ENCODE measurements around the gene MSRB3. TPM values are rescaled to one million over a fixed set of nuclear protein-coding genes. Genes with fewer than 3 reads are reported as not detected.

Gene MSRB3
- total and polyA plus RNA-seq, 2 of the 4 experiments (the other 2 are of a cell fraction) = 31.7 to 35.7 TPM

- H3K23ac ChIP-seq (ENCODE audit: low read depth, low read length) = 0 out of 2 replicates have a peak overlapping the region, but pooled peaks have one; percentile 1
- H2BK120ac ChIP-seq (ENCODE audit: low read depth, low read length) = peak overlapping the region; percentile 76
- TF ChIP-seq RAD21 (IDR thresholded peaks at IDR 0.05; ENCODE audit: low read length) = no peak
- TF ChIP-seq MXI1 (IDR thresholded peaks at IDR 0.05; ENCODE audit: borderline replicate concordance, low read depth, low read length) = no peak
- no peak for TF ChIP-seq CHD1 (IDR thresholded peaks at IDR 0.05; ENCODE audit: low read depth, low read length)
- no peak for TF ChIP-seq CEBPB (IDR thresholded peaks at IDR 0.05; ENCODE audit: low read depth, low read length)
- no peak for TF ChIP-seq MAFK (IDR thresholded peaks at IDR 0.05; ENCODE audit: low read depth, low read length)
- no peak for TF ChIP-seq RFX5 (IDR thresholded peaks at IDR 0.05; ENCODE audit: low read depth, low read length)
- TF ChIP-seq SMC3 (IDR thresholded peaks at IDR 0.05; ENCODE audit: low read depth, low read length) = no peak
- no peak for TF ChIP-seq POLR2A (IDR thresholded peaks at IDR 0.05; ENCODE audit: low read depth, low read length)
- TF ChIP-seq RCOR1 (IDR thresholded peaks at IDR 0.05; ENCODE audit: insufficient replicate concordance, low read length) = no peak
- H3K14ac ChIP-seq (replicated peaks; ENCODE audit: low read depth, low read length) = 0 out of 2 replicates have a peak overlapping the region, but pooled peaks have one; percentile 64
- peak overlapping the region; percentile 88 for H2AK5ac ChIP-seq (ENCODE audit: low read depth, low read length)
- peaks cover 12% of the 10 kb centered on the region for H3K9me1 ChIP-seq (ENCODE audit: insufficient read depth, low read length)
- H3K36me3 ChIP-seq (ENCODE audit: control insufficient read depth, insufficient read depth, low read length) = no peaks in the 10 kb centered on the region
- no TSS peak for BruUV-seq (replicated peaks)
- in situ Hi-C loops (cut with MboI; ENCODE audit: low sequenced_read_pairs) = no loop called here
- no peaks in the 10 kb centered on the region for H4K20me1 ChIP-seq (ENCODE audit: insufficient read depth, low read length)
- H4K5ac ChIP-seq (ENCODE audit: low read depth, low read length) = no peak overlapping the region; the same call in 1 of the 2 replicates
- ChIA-PET CTCF (no interaction called here), POLR2A (ENCODE audit: unreplicated experiment) (no interaction called here)
- no peak for DNase-seq
- no peak overlapping the region for H3K4me3 ChIP-seq (ENCODE audit: insufficient read depth, low read depth, low read length)
- peaks cover 22% of the 10 kb centered on the region for H3K4me1 ChIP-seq (ENCODE audit: control insufficient read depth, insufficient read depth, low read length)
- H3K27ac ChIP-seq (ENCODE audit: insufficient read depth, low read length) = no peak overlapping the region
- no peak overlapping the region for H3K9ac ChIP-seq (ENCODE audit: low read depth, low read length)
- peak overlapping the region; percentile 46; the same call in 1 of the 2 replicates for H3K18ac ChIP-seq (ENCODE audit: low read depth, low read length)
- H2BK5ac ChIP-seq (ENCODE audit: low read depth, low read length, poor library complexity, severe bottlenecking) = no peak overlapping the region
- no CpG with 5 or more reads among the region's 1 CpG for WGBS, 2 experiments (ENCODE audit: extremely low coverage in 2 of 2, insufficient read length in 1 of 2)
- intact Hi-C loops (cut with micrococcal nuclease) = no loop called here
- peak overlapping the region in 1 of 2 experiments; percentile 29; a peak in 1 of 4 replicates for H4K8ac ChIP-seq (ENCODE audit: low read depth in 2 of 2, low read length in 2 of 2)
- no peak overlapping the region for H3K56ac ChIP-seq (ENCODE audit: extremely low read depth, insufficient read depth, low read length)
- 0 out of 2 replicates have a peak overlapping the region, but pooled peaks have one; percentile 7 for H4K91ac ChIP-seq (ENCODE audit: insufficient read depth, low read depth, low read length)
- peak; percentile 19; the same call in 1 of the 2 replicates for ATAC-seq (ENCODE audit: low read depth)
- H3K4me2 ChIP-seq (ENCODE audit: low read depth, low read length) = no peak overlapping the region
- peak overlapping the region; percentile 77 for H2BK15ac ChIP-seq (ENCODE audit: low read depth, low read length)
- no peak overlapping the region for H2AFZ ChIP-seq (replicated peaks; ENCODE audit: low read length, poor library complexity)
- peak overlapping the region; percentile 99; the same call in 1 of the 2 replicates for H2BK20ac ChIP-seq (ENCODE audit: low read depth, low read length)
- no peaks in the 10 kb centered on the region for H3K27me3 ChIP-seq (ENCODE audit: control insufficient read depth, insufficient read depth, low read length)
- H3K9me3 ChIP-seq (ENCODE audit: control insufficient read depth, insufficient read depth, low read length) = no peaks in the 10 kb centered on the region
- no peak overlapping the region for H2AK9ac ChIP-seq (replicated peaks; ENCODE audit: low read depth, low read length, poor library complexity)
- peak overlapping the region; percentile 30; the same call in 1 of the 2 replicates for H3K4ac ChIP-seq (ENCODE audit: low read depth, low read length)
- dilution Hi-C loops (cut with HindIII; ENCODE audit: low sequenced_read_pairs, unreplicated experiment) = no loop called here
- H3K79me1 ChIP-seq (ENCODE audit: low read depth in 1 of 2, low read length in 2 of 2) = peaks cover 0 to 7% of the 10 kb centered on the region in 2 experiments; a peak in 1 of 4 replicates
These were observed 214.8 kb downstream of the MSRB3 start for GRCh38 chr12:65492998-65493912.

Data from IMR-90 (cell line).